Astrocyte of the spinal cord (primary cell): ENCODE measurements around the gene ECHS1.

Experiments
- DNase-seq: peaks from one replicate; pipeline ENCODE4 v3.0.0; 2011; ENCODE audit warnings: low read depth, low spot score
- H3K4me3 ChIP-seq: 2 replicates; pipeline ENCODE4 v1.5.1; 2011; ENCODE audit warnings: low read depth, mild to moderate bottlenecking, low read length, moderate library complexity
- CTCF ChIP-seq: IDR thresholded peaks from 2 replicates; pipeline ENCODE4 v1.5.1; 2012; ENCODE audit warnings: low read depth, mild to moderate bottlenecking, low read length, inconsistent platforms
- in situ Hi-C: cut with HindIII; loops from 2 replicates; pipeline ENCODE4 v1.10.0; 2017; ENCODE audit warnings: low sequenced_read_pairs

Gene ECHS1

GRCh38 chr10:133315847-133316246 lies 57.3 kb downstream of the ECHS1 start:
- in situ Hi-C loops = no loop called here
- no peak overlapping the region for H3K4me3 ChIP-seq
- TF ChIP-seq CTCF = no peak
- DNase-seq = no peak

- H3K4me3 ChIP-seq = no peak overlapping the region
- TF ChIP-seq CTCF = no peak
- no peak for DNase-seq
- in situ Hi-C loops = no loop called here
Measured at GRCh38 chr10:133314911-133315310, 58.2 kb downstream of the ECHS1 start.

- no peak for TF ChIP-seq CTCF
- in situ Hi-C loops = no loop called here
- no peak overlapping the region for H3K4me3 ChIP-seq
- no peak for DNase-seq
Measured at GRCh38 chr10:133313192-133313591, 60.0 kb downstream of the ECHS1 start.

- no peak for TF ChIP-seq CTCF
- no peak overlapping the region for H3K4me3 ChIP-seq
- no peak for DNase-seq
- in situ Hi-C loops = no loop called here
Measured at GRCh38 chr10:133312769-133313145, 60.4 kb downstream of the ECHS1 start.
